Measurements from ENCODE around the gene METRNL.

The METRNL gene

GRCh38 chr17:83074486-83075223 is 4.8 kb upstream of the METRNL start:
- no peak for TF ChIP-seq TARDBP (IDR thresholded peaks at IDR 0.05)
- TF ChIP-seq L3MBTL2 (conservative IDR thresholded peaks at IDR 0.05) = no peak
- ChIA-PET CTCF (no interaction called here), POLR2A (no interaction called here)
- DNase-seq (ENCODE audit: extremely low spot score) = no peak

- ChIA-PET POLR2A (no interaction called here), CTCF (no interaction called here)
- no peak for DNase-seq (ENCODE audit: extremely low spot score)
- TF ChIP-seq SP1 (IDR thresholded peaks at IDR 0.05) = no peak
- TF ChIP-seq ELF4 (IDR thresholded peaks at IDR 0.05) = no peak
- no peak for TF ChIP-seq ARNT (IDR thresholded peaks at IDR 0.05)
- TF ChIP-seq LEF1 (IDR thresholded peaks at IDR 0.05; ENCODE audit: borderline replicate concordance) = no peak
- no peak for TF ChIP-seq FOXM1 (IDR thresholded peaks at IDR 0.05; ENCODE audit: borderline replicate concordance)
- TF ChIP-seq HDGF (IDR thresholded peaks at IDR 0.05; ENCODE audit: borderline replicate concordance) = no peak
- no peak for TF ChIP-seq CTBP1 (IDR thresholded peaks at IDR 0.05; ENCODE audit: borderline replicate concordance)
- no peak for TF ChIP-seq BHLHE40 (IDR thresholded peaks at IDR 0.05; ENCODE audit: borderline replicate concordance)
- no peak for TF ChIP-seq FOXK2 (IDR thresholded peaks at IDR 0.05)
- no peak for TF ChIP-seq SUZ12 (IDR thresholded peaks at IDR 0.05)
- TF ChIP-seq NFRKB (IDR thresholded peaks at IDR 0.05) = no peak
- no peak for TF ChIP-seq TARDBP (IDR thresholded peaks at IDR 0.05)
- TF ChIP-seq FOXA1 (IDR thresholded peaks at IDR 0.05) = no peak
- TF ChIP-seq ZNF384 (IDR thresholded peaks at IDR 0.05) = no peak
- TF ChIP-seq L3MBTL2 (conservative IDR thresholded peaks at IDR 0.05) = no peak
- TF ChIP-seq PKNOX1 (IDR thresholded peaks at IDR 0.05) = no peak
These were observed 4.0 kb upstream of the METRNL start for GRCh38 chr17:83075270-83075880.

- ChIA-PET POLR2A (no interaction called here), CTCF (no interaction called here)
- TF ChIP-seq BHLHE40 (IDR thresholded peaks at IDR 0.05; ENCODE audit: borderline replicate concordance) (no peak), ELF4 (IDR thresholded peaks at IDR 0.05) (no peak)
- DNase-seq (ENCODE audit: extremely low spot score) = no peak
These were observed 2.5 kb upstream of the METRNL start for GRCh38 chr17:83076938-83077337.

- DNase-seq (ENCODE audit: extremely low spot score) = no peak
- TF ChIP-seq FOXA1 (IDR thresholded peaks at IDR 0.05) = no peak
- no peak for TF ChIP-seq NFRKB (IDR thresholded peaks at IDR 0.05)
- ChIA-PET CTCF (no interaction called here), POLR2A (no interaction called here)
These were observed 2.0 kb upstream of the METRNL start for GRCh38 chr17:83077411-83077810.

GRCh38 chr17:83077939-83078338 is 1.5 kb upstream of the METRNL start:
- TF ChIP-seq SP1 (IDR thresholded peaks at IDR 0.05) (no peak), HDGF (IDR thresholded peaks at IDR 0.05; ENCODE audit: borderline replicate concordance) (no peak), ARNT (IDR thresholded peaks at IDR 0.05) (no peak), L3MBTL2 (conservative IDR thresholded peaks at IDR 0.05) (no peak), LEF1 (IDR thresholded peaks at IDR 0.05; ENCODE audit: borderline replicate concordance) (no peak), NFRKB (IDR thresholded peaks at IDR 0.05) (no peak), SUZ12 (IDR thresholded peaks at IDR 0.05) (no peak), ELF4 (IDR thresholded peaks at IDR 0.05) (no peak), FOXK2 (IDR thresholded peaks at IDR 0.05) (no peak), TARDBP (IDR thresholded peaks at IDR 0.05) (no peak), BHLHE40 (IDR thresholded peaks at IDR 0.05; ENCODE audit: borderline replicate concordance) (no peak), FOXA1 (IDR thresholded peaks at IDR 0.05) (no peak), PKNOX1 (IDR thresholded peaks at IDR 0.05) (no peak), CTBP1 (IDR thresholded peaks at IDR 0.05; ENCODE audit: borderline replicate concordance) (no peak), ZNF384 (IDR thresholded peaks at IDR 0.05) (no peak), FOXM1 (IDR thresholded peaks at IDR 0.05; ENCODE audit: borderline replicate concordance) (no peak)
- POLR2A ChIA-PET = no interaction called here
- no peak for DNase-seq (ENCODE audit: extremely low spot score)
- CTCF ChIA-PET = no interaction called here

- DNase-seq (ENCODE audit: extremely low spot score) = peak; percentile 45
- POLR2A ChIA-PET = interaction anchor here (0.6 to 1.1 kb wide), 4 partner anchors 11 to 193 kb away, joined by 3 read pairs; no protein-coding TSS in a partner anchor
- CTCF ChIA-PET = no interaction called here
- TF ChIP-seq L3MBTL2 (conservative IDR thresholded peaks at IDR 0.05) = peak; percentile 36; the same call in 1 of the 2 replicates
- TF ChIP-seq TARDBP (IDR thresholded peaks at IDR 0.05) = no peak
- no peak for TF ChIP-seq FOXA1 (IDR thresholded peaks at IDR 0.05)
- no peak for TF ChIP-seq PKNOX1 (IDR thresholded peaks at IDR 0.05)
These were observed 744 bp upstream of the METRNL start for GRCh38 chr17:83078378-83079351.
